GM10266 (cell line): ENCODE measurements around the gene TOX3.

Experiments
- DNase-seq: peaks from one replicate; pipeline ENCODE4 v3.0.0; 2012; ENCODE audit errors: extremely low spot score
- TF ChIP-seq, protein P1 (sequence below): IDR thresholded peaks from 2 replicates; pipeline ENCODE4 v1.5.1; 2012; ENCODE audit warnings: mild to moderate bottlenecking, low read depth; ENCODE audit not compliant: control insufficient read depth, insufficient read depth; ENCODE audit errors: missing control alignments

The TOX3 gene

DNA sequence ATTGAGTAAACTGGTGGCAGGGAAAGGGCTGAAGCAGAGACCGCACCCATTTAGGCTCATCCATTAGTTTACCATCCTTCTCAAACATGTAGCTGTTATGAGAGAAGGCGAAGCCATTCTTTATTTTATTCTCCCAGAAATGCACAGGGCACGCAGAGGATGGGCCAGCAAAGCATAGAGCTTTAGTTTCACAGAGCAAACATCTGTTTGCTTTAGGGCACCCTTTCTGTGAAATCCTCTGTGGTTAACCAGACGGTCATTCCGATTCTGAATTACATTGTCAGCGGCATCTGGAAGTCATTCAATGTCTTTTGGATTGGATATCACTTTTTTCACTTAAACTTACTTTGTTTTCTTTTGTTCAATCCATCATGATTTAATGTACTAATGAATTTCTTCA, 96.0 kb downstream of the TOX3 start:
- TF ChIP-seq, protein P1, sequence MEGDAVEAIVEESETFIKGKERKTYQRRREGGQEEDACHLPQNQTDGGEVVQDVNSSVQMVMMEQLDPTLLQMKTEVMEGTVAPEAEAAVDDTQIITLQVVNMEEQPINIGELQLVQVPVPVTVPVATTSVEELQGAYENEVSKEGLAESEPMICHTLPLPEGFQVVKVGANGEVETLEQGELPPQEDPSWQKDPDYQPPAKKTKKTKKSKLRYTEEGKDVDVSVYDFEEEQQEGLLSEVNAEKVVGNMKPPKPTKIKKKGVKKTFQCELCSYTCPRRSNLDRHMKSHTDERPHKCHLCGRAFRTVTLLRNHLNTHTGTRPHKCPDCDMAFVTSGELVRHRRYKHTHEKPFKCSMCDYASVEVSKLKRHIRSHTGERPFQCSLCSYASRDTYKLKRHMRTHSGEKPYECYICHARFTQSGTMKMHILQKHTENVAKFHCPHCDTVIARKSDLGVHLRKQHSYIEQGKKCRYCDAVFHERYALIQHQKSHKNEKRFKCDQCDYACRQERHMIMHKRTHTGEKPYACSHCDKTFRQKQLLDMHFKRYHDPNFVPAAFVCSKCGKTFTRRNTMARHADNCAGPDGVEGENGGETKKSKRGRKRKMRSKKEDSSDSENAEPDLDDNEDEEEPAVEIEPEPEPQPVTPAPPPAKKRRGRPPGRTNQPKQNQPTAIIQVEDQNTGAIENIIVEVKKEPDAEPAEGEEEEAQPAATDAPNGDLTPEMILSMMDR, result no peak
- no peak for DNase-seq

DNA sequence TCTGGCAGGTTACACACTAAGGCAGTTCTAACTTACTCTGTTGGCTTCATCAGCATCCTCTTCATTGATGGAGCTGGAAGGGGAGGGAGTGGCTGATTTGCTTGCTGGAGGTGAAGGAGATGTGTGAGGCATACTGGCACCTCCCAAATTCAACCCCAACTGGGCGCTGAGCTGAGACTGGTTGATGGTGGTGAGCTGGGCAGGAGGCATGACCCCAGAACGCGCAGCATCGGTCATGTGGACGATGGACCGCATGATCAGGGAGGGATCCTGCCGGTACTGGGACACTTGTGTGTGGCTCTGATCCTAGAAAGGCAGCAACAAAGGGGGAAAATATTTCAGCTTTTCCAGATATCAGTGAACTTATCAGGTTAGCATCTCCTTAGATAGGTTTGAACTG, 96.7 kb downstream of the TOX3 start:
- TF ChIP-seq, protein P1, result no peak
- DNase-seq, result no peak

DNA sequence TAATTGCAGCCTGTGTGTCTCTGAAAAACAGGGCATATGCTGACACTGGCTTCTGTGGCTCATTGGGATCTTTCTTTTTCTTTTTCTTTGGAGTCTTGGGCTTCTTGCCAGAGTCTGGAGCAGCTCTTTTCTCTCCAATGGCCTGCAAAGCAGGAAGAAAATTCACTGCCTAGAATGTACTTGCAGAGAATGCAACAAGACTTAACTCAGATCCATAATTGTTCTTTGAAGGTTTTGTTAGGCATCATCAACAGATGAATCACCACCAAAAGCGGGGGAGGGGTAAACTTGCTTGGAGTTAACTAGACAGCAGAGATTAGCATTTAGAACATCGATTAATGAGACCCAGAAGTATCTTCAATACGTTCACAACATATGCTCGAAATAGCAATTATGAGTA, 100.9 kb downstream of the TOX3 start:
- TF ChIP-seq, protein P1, result no peak
- DNase-seq, result no peak

DNA sequence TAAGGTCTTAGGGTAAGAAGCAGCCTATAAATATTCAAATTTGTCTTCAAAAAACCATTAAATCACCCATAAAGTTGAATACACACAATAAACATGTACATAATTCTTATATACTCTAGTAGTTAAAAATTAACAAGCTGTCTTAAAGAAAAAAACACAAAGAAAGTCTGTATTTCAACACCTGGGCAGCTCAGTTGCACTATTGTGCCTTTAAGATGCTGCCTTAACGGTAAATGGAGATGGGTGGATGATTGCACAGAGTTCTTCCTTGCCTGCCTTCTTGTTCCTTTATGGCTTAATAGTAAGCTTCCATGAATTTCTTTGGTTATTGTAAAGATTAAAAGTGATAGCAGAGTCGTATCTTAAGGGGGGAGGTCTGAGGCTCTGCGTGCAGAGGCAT, 105.1 kb downstream of the TOX3 start:
- no peak for DNase-seq
- TF ChIP-seq, protein P1, result no peak

DNA sequence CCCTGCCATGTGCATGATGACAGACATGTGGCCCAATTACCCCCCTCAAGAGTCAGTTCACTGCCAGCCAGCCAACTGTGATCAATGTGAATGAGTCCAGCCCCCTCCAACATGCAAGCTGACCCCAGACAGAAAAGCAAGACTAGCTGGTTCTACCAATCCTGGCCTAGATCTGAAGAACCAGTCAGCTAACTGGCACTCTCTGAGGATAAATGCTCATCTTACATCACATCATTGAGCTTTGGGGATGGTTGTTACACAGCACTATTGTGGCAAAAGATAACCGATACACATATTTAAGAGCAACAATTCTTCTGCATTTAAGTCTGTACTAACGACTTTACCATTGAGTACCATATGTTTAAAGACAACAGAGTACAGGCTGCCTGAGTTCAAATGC, 106.7 kb downstream of the TOX3 start:
- no peak for DNase-seq
- TF ChIP-seq, protein P1, result no peak

DNA sequence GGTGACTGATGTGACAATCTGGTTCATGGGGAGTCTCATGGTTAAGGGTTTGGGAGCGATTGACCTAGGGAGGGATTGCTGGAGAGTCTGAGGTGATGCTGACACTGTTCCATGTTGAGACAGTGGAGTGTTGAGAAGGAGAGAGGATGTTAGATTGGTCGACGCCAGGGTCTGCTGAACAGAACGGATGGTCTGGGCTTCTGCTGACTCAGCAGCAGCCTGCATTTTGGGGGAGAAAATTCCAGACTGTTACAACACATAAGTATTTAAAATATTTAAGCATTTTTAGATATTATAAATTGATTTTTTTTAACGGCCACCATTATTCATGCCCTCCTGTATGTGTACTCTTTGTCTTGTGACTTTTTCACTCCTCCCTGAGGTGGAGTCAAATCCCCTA, 107.2 kb downstream of the TOX3 start:
- no peak for DNase-seq

DNA sequence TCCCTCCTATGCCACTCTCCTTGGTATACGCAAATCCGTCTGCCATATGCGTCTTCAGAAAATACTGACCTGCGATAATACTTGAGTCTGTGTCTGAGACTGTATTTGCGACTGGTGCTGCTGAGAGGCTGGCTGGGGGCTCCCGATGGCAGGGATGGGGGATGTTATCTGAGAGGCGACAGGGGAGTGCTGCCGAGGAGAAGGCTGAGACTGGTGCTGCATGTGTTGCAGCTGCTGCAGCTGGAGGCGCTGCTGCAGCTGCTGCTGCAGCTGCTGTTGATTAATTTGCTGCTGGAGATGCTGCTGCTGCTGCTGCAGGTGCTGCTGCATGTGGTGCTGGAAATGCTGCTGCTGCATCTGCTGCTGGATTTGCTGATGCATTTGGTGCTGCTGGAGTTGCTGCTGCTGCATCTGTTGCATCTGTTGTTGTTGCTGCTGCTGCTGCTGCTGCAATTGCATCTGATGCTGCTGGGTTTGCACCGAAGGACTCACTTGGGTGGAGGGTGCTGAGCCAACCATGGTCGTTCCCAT, 107.7 kb downstream of the TOX3 start:
- DNase-seq, result no peak
- TF ChIP-seq, protein P1, result no peak

More for the DNA sequence above, 107.2 kb downstream of the TOX3 start:
- TF ChIP-seq, protein P1, result no peak
